Measurements from ENCODE around the gene PAQR9. TPM values are rescaled to one million over a fixed set of nuclear protein-coding genes. Genes with fewer than 3 reads are reported as not detected.

The PAQR9 gene, protein sequence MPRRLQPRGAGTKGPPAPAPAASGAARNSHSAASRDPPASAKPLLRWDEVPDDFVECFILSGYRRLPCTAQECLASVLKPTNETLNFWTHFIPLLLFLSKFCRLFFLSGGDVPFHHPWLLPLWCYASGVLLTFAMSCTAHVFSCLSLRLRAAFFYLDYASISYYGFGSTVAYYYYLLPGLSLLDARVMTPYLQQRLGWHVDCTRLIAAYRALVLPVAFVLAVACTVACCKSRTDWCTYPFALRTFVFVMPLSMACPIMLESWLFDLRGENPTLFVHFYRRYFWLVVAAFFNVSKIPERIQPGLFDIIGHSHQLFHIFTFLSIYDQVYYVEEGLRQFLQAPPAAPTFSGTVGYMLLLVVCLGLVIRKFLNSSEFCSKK
- 2.3 to 4.1 TPM (median 3.0 TPM) in 5 replicates for total RNA-seq (2022; extraction: Qiagen RNA extraction; ENCODE audit: low read depth)

DNA sequence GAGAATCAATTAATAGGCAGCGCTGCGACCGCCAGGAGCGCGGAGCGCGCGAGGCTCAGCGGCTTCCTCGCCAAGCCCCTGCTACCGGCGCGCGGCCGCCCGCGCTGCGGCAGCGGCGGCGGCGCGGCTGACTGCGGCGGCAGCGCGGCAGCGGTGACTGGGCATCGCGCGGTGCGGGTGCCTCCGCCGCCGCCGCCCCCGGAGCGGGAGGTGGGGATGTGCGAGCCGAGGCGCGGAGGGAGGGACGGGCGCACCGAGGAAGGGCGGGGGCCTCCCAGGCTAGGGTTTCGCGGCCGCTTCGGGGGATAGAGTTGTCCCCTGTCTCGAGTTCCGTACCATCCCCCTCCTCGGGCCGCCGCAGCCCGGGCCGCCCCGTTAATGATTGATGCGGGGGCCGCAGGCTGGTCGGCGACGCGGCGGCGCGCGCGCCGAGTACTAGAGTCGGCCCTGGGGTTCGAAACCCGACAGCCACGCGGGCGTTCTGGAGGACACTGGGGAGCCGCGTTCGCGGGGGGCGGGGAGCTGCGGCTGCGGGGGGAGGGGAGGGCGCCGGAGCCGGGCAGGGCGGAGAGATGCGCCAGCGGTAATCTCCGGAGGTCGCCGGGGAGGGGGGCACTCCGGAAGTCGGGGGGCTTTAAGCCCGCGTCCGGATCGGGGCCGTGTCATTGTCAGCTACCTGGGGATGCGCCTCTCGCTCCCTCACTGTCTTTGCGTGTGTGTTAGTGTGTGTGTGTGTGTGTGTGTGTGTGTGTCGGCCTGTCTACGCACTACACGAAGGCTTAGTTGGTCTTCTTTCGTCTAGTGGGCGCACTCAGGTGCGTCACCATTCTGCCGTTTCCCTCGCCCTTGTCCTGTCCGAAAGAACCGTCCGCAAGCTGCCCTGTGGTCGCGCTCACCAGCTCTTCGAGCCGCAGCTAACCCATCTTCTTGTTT lies at the start of gene PAQR9:
Gene PAQR9 (minus strand): TSS at position 159 of the 933 bp plus-strand sequence. CDS start 338 bp downstream, outside the sequence.

DNA sequence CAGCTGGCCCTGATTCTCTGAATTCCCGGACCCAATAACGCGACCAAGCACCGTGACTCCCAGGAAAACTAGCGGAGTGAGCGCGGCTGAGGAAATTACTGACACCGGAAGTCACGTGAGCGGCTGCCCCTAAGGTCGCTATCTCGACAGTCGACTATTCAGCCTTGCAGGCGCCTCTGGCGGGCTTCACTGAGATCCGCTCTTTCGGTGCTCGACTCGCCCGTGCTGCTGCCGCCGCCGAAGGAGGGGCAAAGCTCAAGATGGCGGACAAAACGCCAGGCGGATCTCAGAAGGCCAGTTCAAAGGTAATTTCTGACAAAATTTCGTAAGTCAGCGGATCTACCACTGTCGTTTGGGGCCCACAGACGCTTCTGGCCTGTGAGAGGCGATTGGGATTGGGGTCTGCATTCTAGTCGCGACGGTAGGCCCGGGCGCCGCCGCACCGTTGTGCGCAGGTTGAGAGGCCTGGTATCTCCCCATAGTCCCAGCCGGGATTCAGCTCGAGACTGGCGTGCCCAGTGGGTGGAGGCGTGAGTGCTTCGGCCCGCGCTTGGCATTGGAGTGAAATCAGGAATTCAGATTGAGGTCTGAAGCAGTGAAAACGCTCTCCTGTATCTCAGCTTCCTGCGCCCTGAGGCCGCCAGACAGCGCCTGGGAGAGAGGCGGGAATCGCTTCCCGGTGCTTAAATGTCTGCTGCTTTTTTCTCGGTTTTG lies 38.1 kb upstream of the PAQR9 start, which contains the start of gene U2SURP:
Gene U2SURP (plus strand): TSS at position 202 of the 714 bp plus-strand sequence. CDS start 59 bp downstream, at position 261.

Other genes starting within 250 kb of the PAQR9 start
- gene TRPC1, start 239.6 kb downstream of the PAQR9 start, total RNA-seq (2022; extraction: Qiagen RNA extraction; ENCODE audit: low read depth): 3.5 to 9.2 TPM (median 8.3 TPM) in 5 replicates
- 24.3 to 43.7 TPM (median 30.3 TPM) in 5 replicates for gene PCOLCE2, start 74.6 kb downstream of the PAQR9 start, total RNA-seq (2022; extraction: Qiagen RNA extraction; ENCODE audit: low read depth)
- 70.1 to 139 TPM (median 83.1 TPM) in 5 replicates for gene U2SURP, start 37.9 kb upstream of the PAQR9 start, total RNA-seq (2022; extraction: Qiagen RNA extraction; ENCODE audit: low read depth)
- 0.60 to 0.89 TPM (median 0.79 TPM) in 5 replicates for gene CHST2, start 156.1 kb upstream of the PAQR9 start, total RNA-seq (2022; extraction: Qiagen RNA extraction; ENCODE audit: low read depth)

Measured in A549 treated with ZK216348 at 1 μM for 4 hours (cell line).